GM21786 (cell line): ENCODE results near the gene COL15A1.
"Not testable (repeated sequence)": the region's sequence is repeated elsewhere in the genome, so short reads cannot be mapped to it uniquely, and the experiment has no call there.

Source experiments
- ATAC-seq: cut with Tn5 transposase; IDR thresholded peaks from one replicate; pipeline ENCODE4 v1.9.1; 2021; ENCODE audit not compliant: unreplicated experiment

Gene COL15A1

GRCh38 chr9:98943682-98944056, at the start of gene COL15A1:
Gene COL15A1, plus strand, starts transcription at chr9:98943907. Its CDS starts 155 bp downstream, at chr9:98944062.
- ATAC-seq = no peak

DNA sequence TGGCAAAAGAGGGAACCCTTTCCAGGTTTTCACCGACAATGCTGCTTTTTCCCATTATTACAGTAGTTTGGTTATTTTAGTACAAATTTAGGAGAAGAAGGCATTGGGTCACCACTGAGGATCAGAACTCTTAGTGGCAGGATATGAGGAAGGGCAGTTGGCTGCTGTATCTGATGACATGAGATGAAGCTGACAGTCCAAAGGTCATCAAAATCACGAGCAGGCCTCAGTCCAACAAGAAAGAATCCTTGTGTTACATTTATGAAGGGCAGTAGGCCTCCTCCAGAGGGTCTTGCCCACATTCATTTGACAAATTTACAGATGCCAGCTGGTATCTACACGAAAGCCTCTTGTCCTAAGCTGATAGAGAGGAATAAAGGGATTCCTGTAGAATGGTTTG, 49.5 kb upstream of the COL15A1 start:
- no peak for ATAC-seq

DNA sequence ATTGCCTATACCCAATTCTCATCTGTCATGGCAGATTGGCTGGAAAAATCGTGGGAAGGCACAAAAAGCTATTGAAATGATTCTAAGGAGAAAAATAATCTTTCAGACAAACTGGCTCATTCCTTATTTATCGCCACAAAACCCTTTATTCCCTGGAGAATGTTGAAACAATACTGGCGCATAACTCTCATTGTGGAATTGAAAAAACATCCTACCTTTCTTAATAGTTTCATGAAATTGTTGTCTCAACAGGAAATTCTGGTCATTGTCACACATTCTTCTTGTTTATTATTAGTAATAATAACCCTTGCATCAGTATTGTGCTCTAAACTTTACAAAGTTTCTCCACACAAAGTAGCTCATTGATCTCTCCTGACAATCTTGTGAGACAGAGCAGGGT, 48.9 kb upstream of the COL15A1 start:
- no peak for ATAC-seq

GRCh38 chr9:98896632-98897031, 47.1 kb upstream of the COL15A1 start:
- no peak for ATAC-seq

- no peak for ATAC-seq
Measured at GRCh38 chr9:98897745-98898144, 46.0 kb upstream of the COL15A1 start.

- ATAC-seq = no peak
Measured at GRCh38 chr9:98899408-98900056, 44.2 kb upstream of the COL15A1 start.

- ATAC-seq = no peak
Measured at GRCh38 chr9:98900244-98900643, 43.5 kb upstream of the COL15A1 start.

DNA sequence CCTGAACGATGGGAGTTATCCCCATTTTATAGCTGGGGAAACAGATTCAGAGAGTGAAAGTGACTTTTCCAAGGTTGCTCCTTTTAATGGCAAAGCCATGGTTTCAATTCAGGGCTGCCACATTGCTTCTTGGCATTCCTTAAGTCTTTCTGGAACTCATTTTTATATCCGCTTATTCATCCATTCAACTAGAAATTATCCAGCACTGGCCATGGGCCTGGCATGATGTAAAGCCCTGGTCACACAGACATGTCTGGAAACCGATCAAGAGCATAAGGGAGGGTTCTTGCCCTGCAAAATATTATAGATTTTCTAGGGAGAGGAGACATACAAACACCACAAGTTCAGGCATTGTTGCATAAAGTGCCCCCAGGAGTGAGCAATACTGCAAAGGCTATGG, 43.0 kb upstream of the COL15A1 start:
- ATAC-seq = no peak

DNA sequence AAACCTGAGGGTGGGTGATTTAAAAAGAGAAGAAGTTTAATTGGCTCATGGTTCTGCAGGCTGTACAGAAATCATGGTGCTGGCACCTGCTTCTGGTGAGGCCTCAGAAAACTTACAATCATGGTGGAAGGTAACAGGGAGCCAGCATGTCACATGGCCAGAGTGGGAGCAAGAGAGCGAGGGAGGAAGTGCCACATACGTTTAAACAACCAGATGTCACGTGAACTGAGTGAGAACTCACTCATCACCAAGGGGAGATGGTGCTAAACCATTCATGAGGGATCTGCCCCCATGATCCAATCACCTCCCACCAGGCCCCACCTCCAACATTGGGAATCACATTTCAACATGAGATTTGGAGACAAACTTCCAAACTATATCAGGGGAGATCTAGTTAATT, 41.9 kb upstream of the COL15A1 start:
- not testable (repeated sequence) for ATAC-seq

DNA sequence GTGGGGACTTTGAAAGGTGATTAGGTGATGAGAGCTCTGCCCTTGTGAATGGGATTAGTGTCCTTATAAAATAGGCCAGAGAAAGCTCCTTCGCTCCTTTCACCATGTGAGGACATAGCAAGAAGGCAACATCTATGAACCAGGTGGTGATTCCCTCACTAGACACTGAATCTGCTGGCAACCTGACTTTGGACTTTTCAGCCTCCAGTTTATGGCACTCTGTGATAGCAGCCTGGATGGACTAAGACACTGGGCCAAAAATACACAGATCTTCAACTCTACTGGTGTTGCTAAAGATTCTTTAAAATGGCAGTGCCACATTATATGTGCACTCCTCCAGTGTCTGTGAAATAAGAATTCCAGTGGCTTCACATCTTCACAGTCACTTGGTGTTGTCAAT, 41.2 kb upstream of the COL15A1 start:
- no peak for ATAC-seq

DNA sequence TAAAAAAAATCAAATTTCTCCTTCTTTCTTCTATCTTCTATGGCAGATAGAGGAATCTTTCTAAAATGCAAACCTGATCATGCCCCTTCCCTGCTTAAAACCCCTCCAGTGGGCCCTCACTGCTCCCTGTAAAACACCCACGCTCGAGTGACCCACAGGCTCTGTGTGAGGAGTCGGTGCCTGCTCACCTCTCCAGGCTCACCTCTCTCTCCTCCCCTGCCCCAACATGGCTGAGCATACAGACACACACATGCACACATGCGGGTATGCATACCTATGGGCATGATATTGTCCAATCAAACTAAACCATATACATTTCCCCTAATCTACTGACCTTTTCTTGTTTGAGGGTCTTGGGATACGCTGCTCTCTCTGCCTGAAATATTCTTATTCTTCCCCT, 40.8 kb upstream of the COL15A1 start:
- no peak for ATAC-seq

- no peak for ATAC-seq
Measured at GRCh38 chr9:98903961-98904411, 39.7 kb upstream of the COL15A1 start.

DNA sequence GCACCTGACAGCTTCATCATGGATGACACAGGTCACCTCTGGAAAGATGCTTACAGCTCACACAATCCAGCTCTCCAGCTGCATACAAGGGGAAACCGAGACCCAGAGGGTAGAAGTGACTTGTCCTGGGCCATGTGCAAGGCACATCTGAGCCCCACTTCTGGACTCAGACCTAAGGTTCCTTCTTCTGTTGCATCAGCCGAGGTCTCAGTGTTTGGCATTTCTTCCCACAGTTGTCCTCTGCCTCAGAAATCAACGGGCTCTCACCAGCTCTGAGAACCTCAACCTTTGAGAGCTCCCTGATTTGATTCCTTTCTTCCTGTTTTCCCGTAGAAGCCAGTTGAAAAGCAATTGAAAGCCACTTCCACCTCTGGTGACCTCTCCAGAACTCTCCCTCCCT, 38.7 kb upstream of the COL15A1 start:
- no peak for ATAC-seq

DNA sequence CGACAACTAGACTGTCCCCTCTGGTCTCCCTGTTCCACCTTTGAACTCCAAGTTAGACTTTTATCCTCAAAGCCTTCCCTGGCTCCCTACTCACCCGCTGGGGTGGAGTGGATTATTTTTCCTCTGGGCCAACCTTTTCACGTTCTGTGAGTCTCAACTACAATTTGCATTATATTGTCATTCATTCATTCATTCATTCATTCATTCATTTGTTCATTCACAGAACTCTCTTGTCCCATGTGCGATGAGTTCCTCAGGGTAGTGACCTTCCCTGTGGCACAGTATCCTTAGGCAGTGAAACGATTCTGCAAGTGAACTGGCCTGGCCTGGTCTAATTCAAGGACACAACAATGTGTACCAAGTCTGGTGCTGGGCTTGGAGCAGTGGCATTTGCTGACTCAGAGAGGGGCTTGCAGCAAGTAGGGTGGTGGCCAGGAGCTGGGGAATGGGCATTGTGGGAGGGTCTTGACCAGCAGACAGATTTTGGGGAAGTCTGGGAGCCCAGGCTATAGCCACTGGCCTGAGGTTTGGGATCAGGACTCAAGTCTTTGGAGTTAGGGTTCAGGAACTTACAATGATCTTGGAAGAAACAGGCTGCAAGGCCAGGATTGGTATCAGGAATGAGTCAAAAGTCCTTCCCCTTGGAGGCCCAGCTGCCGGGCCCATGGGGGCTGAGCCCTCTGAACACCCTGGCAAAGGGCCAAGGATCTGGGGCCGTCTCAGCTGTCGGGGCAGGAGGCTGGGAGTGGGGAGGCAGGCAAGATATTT, 37.2 kb upstream of the COL15A1 start:
- no peak for ATAC-seq

GRCh38 chr9:98907055-98907454, 36.7 kb upstream of the COL15A1 start:
- no peak for ATAC-seq

DNA sequence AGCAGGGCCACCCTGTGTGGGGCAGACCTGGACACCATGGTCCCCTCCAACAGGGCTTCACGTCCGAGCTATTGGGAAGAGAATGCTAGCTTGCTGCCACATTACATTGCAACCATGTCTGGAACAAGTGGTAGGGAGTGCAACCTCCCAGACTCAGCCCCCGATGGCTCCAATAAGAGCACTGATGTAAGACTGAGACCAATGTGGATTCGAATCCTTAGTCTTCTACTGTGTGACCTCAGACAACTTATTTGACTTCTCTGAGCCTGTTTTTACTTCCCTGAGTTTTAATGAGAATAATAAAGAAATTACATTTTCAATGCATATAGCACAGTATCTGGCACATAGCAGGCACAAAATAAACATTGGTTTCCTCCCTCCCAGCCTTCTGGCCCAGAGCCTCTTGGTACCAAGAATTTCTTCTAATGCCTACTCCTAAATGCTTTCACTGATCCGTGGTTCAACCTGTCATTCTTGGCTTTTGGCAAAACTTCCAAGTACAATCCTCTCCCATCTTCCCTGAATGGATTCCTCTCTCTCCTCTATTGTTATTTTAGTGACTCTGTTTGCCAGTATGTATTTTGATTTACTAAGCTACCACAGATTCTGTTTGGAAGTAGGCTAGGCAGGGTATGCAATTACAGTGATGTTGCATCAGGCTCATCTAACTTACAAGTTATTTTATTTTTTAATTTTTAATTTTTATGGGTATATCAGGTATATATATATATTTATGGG, 34.6 kb upstream of the COL15A1 start:
- ATAC-seq = no peak

- ATAC-seq = no peak
Measured at GRCh38 chr9:98909935-98910334, 33.8 kb upstream of the COL15A1 start.

- no peak for ATAC-seq
Measured at GRCh38 chr9:98911042-98911441, 32.7 kb upstream of the COL15A1 start.

- not testable (repeated sequence) for ATAC-seq
Measured at GRCh38 chr9:98911738-98912137, 32.0 kb upstream of the COL15A1 start.

GRCh38 chr9:98912450-98912849, 31.3 kb upstream of the COL15A1 start:
- ATAC-seq = no peak

- ATAC-seq = no peak
Measured at GRCh38 chr9:98913044-98913443, 30.7 kb upstream of the COL15A1 start.

DNA sequence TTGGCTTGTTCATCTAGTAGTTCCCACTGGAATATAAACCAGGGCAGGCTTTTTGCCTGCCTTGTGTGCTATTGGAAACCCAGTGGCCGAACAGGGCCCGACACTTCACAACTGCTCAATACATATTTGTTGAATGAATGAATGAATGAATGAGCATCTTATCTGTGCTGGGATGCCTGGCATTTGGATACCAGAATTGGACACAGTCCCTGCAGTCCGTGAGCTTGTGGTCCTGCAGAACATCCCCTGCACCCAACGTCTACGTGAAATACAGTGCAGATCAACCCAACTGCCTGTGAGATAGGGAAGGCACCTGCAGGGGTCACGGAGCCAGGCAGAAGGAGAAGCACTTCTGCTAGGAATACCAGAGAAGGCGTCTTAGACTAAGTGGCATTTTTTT, 30.0 kb upstream of the COL15A1 start:
- no peak for ATAC-seq
